A549 treated with dexamethasone at 1 μM for 4 hours (cell line): Measurements from ENCODE around the gene TTC22. TPM values are rescaled to one million over a fixed set of nuclear protein-coding genes. Genes with fewer than 3 reads are reported as not detected.

Experiments
- total RNA-seq: library from RNA; stranded (reverse); fragments of 200-300 nt; extraction: Qiagen RNA extraction; gene quantifications from 5 replicates; pipeline ENCODE4 v1.2.3, GENCODE V29; 2022

TTC22 gene
- not detected in 5 replicates for total RNA-seq

GRCh38 chr1:54800899-54801759 lies at the start of gene TTC22:
TTC22 (minus strand) TSS chr1:54801323; CDS start chr1:54801163, 160 bp downstream.

GRCh38 chr1:54764133-54764921 lies 36.8 kb downstream of the TTC22 start, which contains the start of gene PARS2:
PARS2 (minus strand) TSS chr1:54764523; CDS start chr1:54759161, 5,362 bp downstream.

Other genes starting within 250 kb of the TTC22 start
- 0.14 to 0.43 TPM (median 0.29 TPM) in 5 replicates for gene FAM151A, start 177.8 kb downstream of the TTC22 start, total RNA-seq
- gene MROH7, start 159.5 kb downstream of the TTC22 start, total RNA-seq, result not detected in 5 replicates
- gene TTC4, start 85.5 kb downstream of the TTC22 start, total RNA-seq, result 27.1 to 34.7 TPM (median 27.7 TPM) in 5 replicates
- 3.9 to 5.0 TPM (median 4.5 TPM) in 5 replicates for gene PARS2, start 36.8 kb downstream of the TTC22 start, total RNA-seq
- gene DHCR24, start 85.9 kb upstream of the TTC22 start, total RNA-seq, result 40.5 to 52.7 TPM (median 50.1 TPM) in 5 replicates
- 0.43 to 1.4 TPM (median 0.88 TPM) in 5 replicates for gene TMEM61, start 179.3 kb upstream of the TTC22 start, total RNA-seq
- gene BSND, start 197.6 kb upstream of the TTC22 start, total RNA-seq, result 0.01 TPM in 1 of 5 replicates, not detected in the others
- 1.8 to 3.2 TPM (median 2.5 TPM) in 5 replicates for gene PCSK9, start 238.2 kb upstream of the TTC22 start, total RNA-seq